Upper lobe of left lung (tissue), 4 donors: ENCODE measurements around the gene NFKBIL1.

Experiments
- EP300 ChIP-seq, 4 donors: sonication (generic); formaldehyde crosslinking; IDR thresholded peaks; one replicate each; pipeline ENCODE4 v1.5.1; 2017; ENCODE audit warnings: antibody characterized with exemption in 4 of 4, control low read depth in 2 of 4
- POLR2A ChIP-seq, 4 donors: fragments of 450-650 bp; IDR thresholded peaks; one replicate each; pipeline ENCODE4 v1.5.1; 2016 to 2017; ENCODE audit warnings: antibody characterized with exemption in 4 of 4, mild to moderate bottlenecking in 2 of 4
- TF ChIP-seq, protein P1 (sequence below), 6 experiments: fragments of 450-650 bp in 4 of 6; fragments of 200-600 bp in 2 of 6; sonication (generic) in 2 of 6; IDR thresholded peaks; one replicate each; pipeline ENCODE4 v1.5.1; 2016 to 2019; ENCODE audit warnings: antibody characterized with exemption in 6 of 6

DNA sequence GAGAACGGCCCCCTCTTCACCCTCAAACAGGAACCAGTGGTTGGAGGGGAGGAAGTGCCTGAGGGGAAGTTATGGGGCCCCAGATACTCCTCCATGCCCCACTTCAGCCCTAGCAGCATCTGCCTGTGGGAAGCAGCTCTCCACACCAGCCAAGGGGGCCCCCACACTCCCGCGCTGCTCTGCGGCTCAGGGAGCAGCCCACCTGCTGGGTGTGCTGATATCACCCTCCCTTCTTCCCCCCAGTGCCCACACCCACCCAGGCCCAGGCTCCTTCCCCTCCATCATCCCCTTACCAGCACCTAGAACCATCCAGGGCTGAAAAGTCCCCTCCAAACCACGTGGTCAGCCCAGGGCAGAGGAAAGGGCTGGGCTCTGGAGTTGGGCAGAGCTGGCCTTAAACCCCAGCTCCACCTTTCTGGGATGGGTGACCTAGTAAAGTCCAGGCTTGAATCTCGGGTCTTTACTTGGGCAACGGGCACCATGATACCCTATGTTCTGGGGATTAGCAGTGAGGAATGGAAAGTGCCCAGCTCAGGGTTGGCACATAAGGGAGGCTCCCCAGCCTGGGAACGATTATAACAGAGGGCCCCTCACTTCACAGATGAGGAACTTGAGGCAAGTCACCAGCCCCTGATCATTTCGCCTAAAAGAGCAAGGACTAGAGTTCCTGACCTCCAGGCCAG, 39.3 kb downstream of the NFKBIL1 start:
- TF ChIP-seq, protein P1, sequence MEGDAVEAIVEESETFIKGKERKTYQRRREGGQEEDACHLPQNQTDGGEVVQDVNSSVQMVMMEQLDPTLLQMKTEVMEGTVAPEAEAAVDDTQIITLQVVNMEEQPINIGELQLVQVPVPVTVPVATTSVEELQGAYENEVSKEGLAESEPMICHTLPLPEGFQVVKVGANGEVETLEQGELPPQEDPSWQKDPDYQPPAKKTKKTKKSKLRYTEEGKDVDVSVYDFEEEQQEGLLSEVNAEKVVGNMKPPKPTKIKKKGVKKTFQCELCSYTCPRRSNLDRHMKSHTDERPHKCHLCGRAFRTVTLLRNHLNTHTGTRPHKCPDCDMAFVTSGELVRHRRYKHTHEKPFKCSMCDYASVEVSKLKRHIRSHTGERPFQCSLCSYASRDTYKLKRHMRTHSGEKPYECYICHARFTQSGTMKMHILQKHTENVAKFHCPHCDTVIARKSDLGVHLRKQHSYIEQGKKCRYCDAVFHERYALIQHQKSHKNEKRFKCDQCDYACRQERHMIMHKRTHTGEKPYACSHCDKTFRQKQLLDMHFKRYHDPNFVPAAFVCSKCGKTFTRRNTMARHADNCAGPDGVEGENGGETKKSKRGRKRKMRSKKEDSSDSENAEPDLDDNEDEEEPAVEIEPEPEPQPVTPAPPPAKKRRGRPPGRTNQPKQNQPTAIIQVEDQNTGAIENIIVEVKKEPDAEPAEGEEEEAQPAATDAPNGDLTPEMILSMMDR (IDR thresholded peaks at IDR 0.05) = no peak
- TF ChIP-seq POLR2A (IDR thresholded peaks at IDR 0.05) = no peak
- TF ChIP-seq EP300 (IDR thresholded peaks at IDR 0.05) = no peak
